OCI-LY3 (cell line): Measurements from ENCODE around the gene RRH.
"Not testable (repeated sequence)": the region's sequence is repeated elsewhere in the genome, so short reads cannot be mapped to it uniquely, and the experiment has no call there.

ENCODE experiments used
- H2AFZ ChIP-seq: fragments of 200-600, 300-600 bp; shearing (Covaris generic); 2 replicates; pipeline ENCODE4 v1.6.0; 2014; ENCODE audit warnings: antibody characterized with exemption, low read depth, low read length
- H3K27ac ChIP-seq: fragments of 200-600, 300-600 bp; sonication (generic); 2 replicates; pipeline ENCODE4 v1.5.1; 2014; ENCODE audit warnings: mild to moderate bottlenecking, low read length, moderate library complexity, mixed read lengths
- H3K27me3 ChIP-seq: fragments of 200-600, 300-600 bp; sonication (generic); 2 replicates; pipeline ENCODE4 v1.6.1; 2014; ENCODE audit warnings: low read depth, low read length, mixed read lengths
- H3K36me3 ChIP-seq: fragments of 200-600, 300-600 bp; sonication (generic); replicated peaks from 2 replicates; pipeline ENCODE3; 2014; ENCODE audit warnings: low read depth, low read length, mixed read lengths
- H3K4me1 ChIP-seq: fragments of 300-600, 200-600 bp; sonication (generic); 2 replicates; pipeline ENCODE4 v1.6.1; 2014; ENCODE audit warnings: low read length, mixed read lengths
- H3K4me2 ChIP-seq: fragments of 200-600, 300-600 bp; sonication (generic); 2 replicates; pipeline ENCODE4 v1.6.1; 2014; ENCODE audit warnings: low read length, mixed read lengths
- H3K4me3 ChIP-seq: fragments of 300-600, 200-600 bp; sonication (generic); 2 replicates; pipeline ENCODE4 v1.5.1; 2014; ENCODE audit warnings: antibody characterized with exemption, mild to moderate bottlenecking, low read length, moderate library complexity
- H3K79me2 ChIP-seq: fragments of 300-600, 200-600 bp; shearing (Covaris generic); 2 replicates; pipeline ENCODE4 v1.6.1; 2014; ENCODE audit warnings: mild to moderate bottlenecking, low read length, mixed read lengths
- H3K9ac ChIP-seq: fragments of 300-600, 200-600 bp; shearing (Covaris generic); 2 replicates; pipeline ENCODE4 v1.6.0; 2014; ENCODE audit warnings: mild to moderate bottlenecking, low read length, moderate library complexity
- H3K9me3 ChIP-seq: fragments of 200-600, 300-600 bp; shearing (Covaris generic); 2 replicates; pipeline ENCODE4 v1.6.1; 2014; ENCODE audit warnings: low read length, mixed read lengths; ENCODE audit not compliant: insufficient read depth
- H4K20me1 ChIP-seq: fragments of 200-600, 300-600 bp; sonication (generic); 2 replicates; pipeline ENCODE4 v1.6.1; 2016; ENCODE audit warnings: low read length, mixed read lengths; ENCODE audit not compliant: insufficient read depth
- EZH2phosphoT487 ChIP-seq: fragments of 200-600 bp; shearing (Covaris generic); IDR thresholded peaks from 2 replicates; pipeline ENCODE4 v1.6.1; 2018; ENCODE audit warnings: antibody characterized with exemption, mixed run types, low read depth
- TF ChIP-seq, protein P1 (sequence below): fragments of 200-600, 300-600 bp; sonication (generic); IDR thresholded peaks from 2 replicates; pipeline ENCODE4 v1.5.1; 2014; ENCODE audit warnings: antibody characterized with exemption, low read length, low read depth

Gene RRH, protein sequence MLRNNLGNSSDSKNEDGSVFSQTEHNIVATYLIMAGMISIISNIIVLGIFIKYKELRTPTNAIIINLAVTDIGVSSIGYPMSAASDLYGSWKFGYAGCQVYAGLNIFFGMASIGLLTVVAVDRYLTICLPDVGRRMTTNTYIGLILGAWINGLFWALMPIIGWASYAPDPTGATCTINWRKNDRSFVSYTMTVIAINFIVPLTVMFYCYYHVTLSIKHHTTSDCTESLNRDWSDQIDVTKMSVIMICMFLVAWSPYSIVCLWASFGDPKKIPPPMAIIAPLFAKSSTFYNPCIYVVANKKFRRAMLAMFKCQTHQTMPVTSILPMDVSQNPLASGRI

DNA sequence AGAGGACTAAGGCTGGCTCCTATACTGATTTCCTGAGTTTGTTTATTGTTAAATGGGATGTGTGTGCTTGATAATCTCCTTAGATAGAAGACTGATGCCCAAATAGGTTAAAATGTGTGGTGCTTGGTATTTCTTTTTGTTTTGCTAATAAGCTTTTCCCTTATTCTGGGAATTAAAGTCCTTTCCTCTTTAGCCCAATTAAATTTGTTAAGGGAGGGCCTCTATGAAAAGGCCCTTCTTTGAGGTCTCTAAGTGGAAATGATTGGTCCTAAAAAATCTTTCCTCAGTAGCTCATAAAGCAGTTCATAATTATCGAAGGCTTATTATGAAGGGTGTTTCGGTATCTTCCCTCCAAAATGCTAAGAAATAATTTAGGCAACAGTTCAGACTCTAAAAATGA lies at the start of gene RRH:
RRH (plus strand) TSS at position 301 of the 400 bp plus-strand sequence; CDS start at position 357, 56 bp downstream.
- H3K36me3 ChIP-seq, result peaks cover 18% of the 10 kb centered on the region

DNA sequence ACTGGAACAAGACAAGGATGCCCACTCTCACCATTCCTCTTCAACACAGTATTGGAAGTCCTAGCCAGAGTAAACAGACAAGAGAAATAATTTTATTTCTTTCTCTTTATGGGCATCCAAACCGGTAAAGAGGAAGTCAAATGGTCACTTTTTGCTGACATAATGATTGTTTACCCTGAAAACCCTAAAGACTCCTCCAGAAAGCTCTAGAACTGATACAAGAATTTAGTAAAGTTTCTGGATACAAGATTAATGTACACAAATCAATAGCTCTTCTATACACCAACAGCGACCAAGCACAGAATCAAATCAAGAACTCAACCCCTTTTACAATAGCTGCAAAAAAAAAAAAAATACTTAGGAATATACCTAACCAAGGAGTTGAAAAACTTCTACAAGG lies 45.7 kb upstream of the RRH start:
- H3K4me3 ChIP-seq, H3K27ac ChIP-seq, H3K36me3 ChIP-seq, H3K4me2 ChIP-seq, H2AFZ ChIP-seq, H4K20me1 ChIP-seq, H3K9me3 ChIP-seq, H3K4me1 ChIP-seq, H3K79me2 ChIP-seq, H3K27me3 ChIP-seq, H3K9ac ChIP-seq: not testable (repeated sequence)

More for the DNA sequence above, at the start of gene RRH:
- H3K79me2 ChIP-seq, result no peaks in the 10 kb centered on the region
- no peaks in the 10 kb centered on the region for H3K27me3 ChIP-seq
- H3K4me2 ChIP-seq, result no peak within 1 kb of the TSS
- no peaks in the 10 kb centered on the region for H4K20me1 ChIP-seq
- H3K27ac ChIP-seq, result no peak within 1 kb of the TSS
- no peak within 1 kb of the TSS for H3K4me3 ChIP-seq
- H3K9me3 ChIP-seq, result no peaks in the 10 kb centered on the region
- TF ChIP-seq EZH2phosphoT487, result no peak
- TF ChIP-seq, protein P1, sequence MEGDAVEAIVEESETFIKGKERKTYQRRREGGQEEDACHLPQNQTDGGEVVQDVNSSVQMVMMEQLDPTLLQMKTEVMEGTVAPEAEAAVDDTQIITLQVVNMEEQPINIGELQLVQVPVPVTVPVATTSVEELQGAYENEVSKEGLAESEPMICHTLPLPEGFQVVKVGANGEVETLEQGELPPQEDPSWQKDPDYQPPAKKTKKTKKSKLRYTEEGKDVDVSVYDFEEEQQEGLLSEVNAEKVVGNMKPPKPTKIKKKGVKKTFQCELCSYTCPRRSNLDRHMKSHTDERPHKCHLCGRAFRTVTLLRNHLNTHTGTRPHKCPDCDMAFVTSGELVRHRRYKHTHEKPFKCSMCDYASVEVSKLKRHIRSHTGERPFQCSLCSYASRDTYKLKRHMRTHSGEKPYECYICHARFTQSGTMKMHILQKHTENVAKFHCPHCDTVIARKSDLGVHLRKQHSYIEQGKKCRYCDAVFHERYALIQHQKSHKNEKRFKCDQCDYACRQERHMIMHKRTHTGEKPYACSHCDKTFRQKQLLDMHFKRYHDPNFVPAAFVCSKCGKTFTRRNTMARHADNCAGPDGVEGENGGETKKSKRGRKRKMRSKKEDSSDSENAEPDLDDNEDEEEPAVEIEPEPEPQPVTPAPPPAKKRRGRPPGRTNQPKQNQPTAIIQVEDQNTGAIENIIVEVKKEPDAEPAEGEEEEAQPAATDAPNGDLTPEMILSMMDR, result no peak
- no peaks in the 10 kb centered on the region for H3K4me1 ChIP-seq
- H3K9ac ChIP-seq, result no peak within 1 kb of the TSS
- no peak within 1 kb of the TSS for H2AFZ ChIP-seq

DNA sequence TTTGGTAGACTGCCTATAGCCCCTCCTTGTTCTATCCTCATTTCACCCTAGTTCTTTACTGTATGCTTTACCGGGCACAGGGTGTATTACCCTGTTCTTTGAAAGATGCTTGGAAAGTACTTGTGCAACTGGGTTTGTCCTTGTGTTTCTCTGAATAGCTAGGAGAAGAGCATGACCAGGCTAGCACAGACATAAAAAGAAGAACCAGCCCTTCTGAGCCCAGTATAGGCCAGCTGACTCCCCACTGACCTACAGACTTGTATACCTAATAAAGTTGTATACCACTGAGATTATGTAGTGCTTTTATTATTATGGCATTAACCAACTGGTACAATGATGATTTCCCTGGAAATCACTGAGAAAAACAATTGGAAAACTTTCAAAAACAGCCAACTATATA lies 40.9 kb upstream of the RRH start:
- Histone ChIP-seq H3K4me3 (no peak overlapping the region), H3K4me1 (no peaks in the 10 kb centered on the region), H3K27me3 (no peaks in the 10 kb centered on the region), H3K9me3 (no peaks in the 10 kb centered on the region), H3K27ac (no peak overlapping the region), H3K4me2 (no peak overlapping the region), H3K9ac (no peak overlapping the region), H2AFZ (no peak overlapping the region), H3K79me2 (no peaks in the 10 kb centered on the region), H3K36me3 (no peaks in the 10 kb centered on the region), H4K20me1 (no peaks in the 10 kb centered on the region)
- no peak for TF ChIP-seq EZH2phosphoT487
- TF ChIP-seq, protein P1, result no peak

DNA sequence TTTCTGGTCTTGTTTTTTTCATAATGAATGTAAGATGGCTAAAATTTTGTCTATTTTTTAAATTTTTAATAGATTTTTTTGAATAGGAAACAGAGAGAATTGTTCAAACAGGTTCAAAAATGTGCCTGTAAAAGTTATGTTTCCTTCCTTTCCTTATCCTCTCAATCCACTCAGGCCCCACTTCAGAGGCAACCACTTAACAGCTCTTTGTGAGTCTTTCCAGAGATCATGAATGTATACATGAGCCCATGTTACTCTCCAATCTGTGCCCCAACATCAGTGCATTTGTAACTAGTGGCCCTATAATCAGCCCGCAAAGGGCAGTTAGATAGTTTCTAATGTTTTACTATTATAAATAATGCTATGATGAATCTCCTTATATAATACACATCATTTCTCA lies 40.0 kb upstream of the RRH start:
- Histone ChIP-seq H3K36me3 (no peaks in the 10 kb centered on the region), H4K20me1 (no peaks in the 10 kb centered on the region), H3K27me3 (no peaks in the 10 kb centered on the region), H3K79me2 (no peaks in the 10 kb centered on the region), H3K4me2 (no peak overlapping the region), H3K9me3 (no peaks in the 10 kb centered on the region), H3K9ac (no peak overlapping the region), H3K27ac (no peak overlapping the region), H2AFZ (no peak overlapping the region), H3K4me3 (no peak overlapping the region), H3K4me1 (no peaks in the 10 kb centered on the region)
- no peak for TF ChIP-seq EZH2phosphoT487
- TF ChIP-seq, protein P1, result no peak
